ENCODE measurements around the gene NSD2. TPM values are rescaled to one million over a fixed set of nuclear protein-coding genes. Genes with fewer than 3 reads are reported as not detected.

The NSD2 gene
- total and polyA plus RNA-seq, 9 of the 15 experiments (the other 6 are each of a cell fraction or from before 2014, with no cell fraction given), result 6.4 to 126 (median 58.8) TPM

GRCh38 chr4:1856943-1857699, 14.1 kb upstream of the NSD2 start (continued):
- TF ChIP-seq SFPQ (IDR thresholded peaks at IDR 0.05; ENCODE audit: low read depth, low read length) (no peak), ZBTB26 (CRISPR knock-in tag; IDR thresholded peaks at IDR 0.05) (no peak), REST (IDR thresholded peaks at IDR 0.05; ENCODE audit: borderline replicate concordance) (peak; percentile 88), REST (CRISPR knock-in tag; IDR thresholded peaks at IDR 0.05; ENCODE audit: low read depth) (no peak), TFAP4 (CRISPR knock-in tag; IDR thresholded peaks at IDR 0.05; ENCODE audit: borderline replicate concordance) (peak; percentile 10; the same call in 1 of the 2 replicates), TARDBP (IDR thresholded peaks at IDR 0.05) (no peak)

Measured in K562 (cell line).